C4-2B (cell line): ENCODE results near the gene GIMAP2.

Source experiments
- ZFX ChIP-seq: fragments of 450-650 bp; IDR thresholded peaks from 2 replicates; pipeline ENCODE4 v1.6.1; 2017
- TF ChIP-seq, protein P1 (sequence below): fragments of 450-650 bp; conservative IDR thresholded peaks from 2 replicates; pipeline ENCODE4 v1.5.1; 2017; ENCODE audit warnings: mild to moderate bottlenecking

DNA sequence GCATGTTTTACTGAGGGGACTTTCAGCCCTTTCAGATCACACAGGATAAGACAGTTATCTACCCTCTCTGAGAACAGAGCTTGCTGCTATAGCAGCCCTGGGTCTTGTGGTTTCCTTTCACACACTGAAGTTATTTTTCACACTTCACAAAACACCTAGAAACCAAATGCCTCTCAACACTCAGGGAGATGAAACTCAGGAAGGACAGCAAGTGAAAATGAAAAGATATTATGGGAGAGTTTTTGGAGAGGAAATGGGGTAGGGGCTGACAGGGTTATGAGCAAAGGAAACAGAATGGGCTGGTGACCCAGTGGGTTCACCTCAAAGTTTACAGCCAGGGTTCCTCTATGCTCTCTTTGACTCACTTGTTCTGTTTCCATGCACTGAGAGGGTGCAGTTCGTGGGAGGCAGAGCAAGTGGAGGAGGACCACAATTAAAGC is 17.0 kb upstream of the GIMAP2 start:
- TF ChIP-seq, protein P1, sequence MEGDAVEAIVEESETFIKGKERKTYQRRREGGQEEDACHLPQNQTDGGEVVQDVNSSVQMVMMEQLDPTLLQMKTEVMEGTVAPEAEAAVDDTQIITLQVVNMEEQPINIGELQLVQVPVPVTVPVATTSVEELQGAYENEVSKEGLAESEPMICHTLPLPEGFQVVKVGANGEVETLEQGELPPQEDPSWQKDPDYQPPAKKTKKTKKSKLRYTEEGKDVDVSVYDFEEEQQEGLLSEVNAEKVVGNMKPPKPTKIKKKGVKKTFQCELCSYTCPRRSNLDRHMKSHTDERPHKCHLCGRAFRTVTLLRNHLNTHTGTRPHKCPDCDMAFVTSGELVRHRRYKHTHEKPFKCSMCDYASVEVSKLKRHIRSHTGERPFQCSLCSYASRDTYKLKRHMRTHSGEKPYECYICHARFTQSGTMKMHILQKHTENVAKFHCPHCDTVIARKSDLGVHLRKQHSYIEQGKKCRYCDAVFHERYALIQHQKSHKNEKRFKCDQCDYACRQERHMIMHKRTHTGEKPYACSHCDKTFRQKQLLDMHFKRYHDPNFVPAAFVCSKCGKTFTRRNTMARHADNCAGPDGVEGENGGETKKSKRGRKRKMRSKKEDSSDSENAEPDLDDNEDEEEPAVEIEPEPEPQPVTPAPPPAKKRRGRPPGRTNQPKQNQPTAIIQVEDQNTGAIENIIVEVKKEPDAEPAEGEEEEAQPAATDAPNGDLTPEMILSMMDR = no peak
- TF ChIP-seq ZFX = no peak
